ENCODE data around the gene RHBDF2.

- TF ChIP-seq CTCF (IDR thresholded peaks at IDR 0.05; ENCODE audit: poor library complexity) (no peak), EZH2 (IDR thresholded peaks at IDR 0.05; ENCODE audit: borderline replicate concordance) (no peak), EZH2phosphoT487 (IDR thresholded peaks at IDR 0.05; ENCODE audit: low read depth, severe bottlenecking, unreplicated experiment) (no peak)
Observed at GRCh38 chr17:76504117-76504516, 2.9 kb upstream of the RHBDF2 start.
